ENCODE data around the gene FBXO27.
"Not testable (repeated sequence)": the region's sequence is repeated elsewhere in the genome, so short reads cannot be mapped to it uniquely, and the experiment has no call there.

GRCh38 chr19:38988627-38989026, 43.7 kb downstream of the FBXO27 start:
- TF ChIP-seq CTCF (IDR thresholded peaks at IDR 0.05; ENCODE audit: low read length); EZH2 (IDR thresholded peaks at IDR 0.05; ENCODE audit: borderline replicate concordance, low read length): not testable (repeated sequence)
